IPS-NIHi7 (cell line): ENCODE data around the gene ASXL1.
"Not testable (repeated sequence)": the region's sequence is repeated elsewhere in the genome, so short reads cannot be mapped to it uniquely, and the experiment has no call there.

Source experiments
- DNase-seq: peaks from one replicate; pipeline ENCODE4 v3.0.0; 2012; ENCODE audit warnings: mixed read lengths; ENCODE audit errors: extremely low spot score

ASXL1 gene

GRCh38 chr20:32407131-32407750, 49.1 kb downstream of the ASXL1 start:
- not testable (repeated sequence) for DNase-seq

GRCh38 chr20:32411955-32412706, 54.0 kb downstream of the ASXL1 start:
- DNase-seq = no peak

GRCh38 chr20:32415494-32415893, 57.4 kb downstream of the ASXL1 start:
- DNase-seq = no peak

- no peak for DNase-seq
These were observed 58.1 kb downstream of the ASXL1 start for GRCh38 chr20:32416206-32416605.

GRCh38 chr20:32418376-32418775, 60.2 kb downstream of the ASXL1 start:
- no peak for DNase-seq

- DNase-seq = no peak
These were observed 63.2 kb downstream of the ASXL1 start for GRCh38 chr20:32421290-32421689.

- DNase-seq = no peak
These were observed 69.9 kb downstream of the ASXL1 start for GRCh38 chr20:32427996-32428395.

- DNase-seq = no peak
These were observed 71.2 kb downstream of the ASXL1 start for GRCh38 chr20:32429343-32429742.

GRCh38 chr20:32429745-32430360, 71.7 kb downstream of the ASXL1 start:
- DNase-seq = no peak

- DNase-seq = no peak
These were observed 73.3 kb downstream of the ASXL1 start for GRCh38 chr20:32431457-32431856.

GRCh38 chr20:32432277-32432676, 74.1 kb downstream of the ASXL1 start:
- DNase-seq = no peak

GRCh38 chr20:32433311-32434021, 75.3 kb downstream of the ASXL1 start:
- no peak for DNase-seq

GRCh38 chr20:32434434-32434833, 76.3 kb downstream of the ASXL1 start:
- no peak for DNase-seq

- no peak for DNase-seq
These were observed 77.4 kb downstream of the ASXL1 start for GRCh38 chr20:32435449-32436107.

- no peak for DNase-seq
These were observed 78.2 kb downstream of the ASXL1 start for GRCh38 chr20:32436142-32436861.

- no peak for DNase-seq
These were observed 78.8 kb downstream of the ASXL1 start for GRCh38 chr20:32436968-32437367.

GRCh38 chr20:32437391-32438074, 79.4 kb downstream of the ASXL1 start:
- no peak for DNase-seq

GRCh38 chr20:32438331-32438858, 80.3 kb downstream of the ASXL1 start:
- no peak for DNase-seq

GRCh38 chr20:32439132-32439829, 81.2 kb downstream of the ASXL1 start:
- no peak for DNase-seq
